Mesangial cell (primary cell): ENCODE measurements around the gene PCDHB5. TPM values are rescaled to one million over a fixed set of nuclear protein-coding genes. Genes with fewer than 3 reads are reported as not detected.

Source experiments
- total RNA-seq: library from RNA; depleted of rRNA; stranded (reverse); fragments of >200 nt; gene quantifications from 2 replicates; pipeline ENCODE4 v1.2.3, GENCODE V29; 2015

Gene PCDHB5
- total RNA-seq = 0.33 and 1.5 TPM in 2 replicates

DNA sequence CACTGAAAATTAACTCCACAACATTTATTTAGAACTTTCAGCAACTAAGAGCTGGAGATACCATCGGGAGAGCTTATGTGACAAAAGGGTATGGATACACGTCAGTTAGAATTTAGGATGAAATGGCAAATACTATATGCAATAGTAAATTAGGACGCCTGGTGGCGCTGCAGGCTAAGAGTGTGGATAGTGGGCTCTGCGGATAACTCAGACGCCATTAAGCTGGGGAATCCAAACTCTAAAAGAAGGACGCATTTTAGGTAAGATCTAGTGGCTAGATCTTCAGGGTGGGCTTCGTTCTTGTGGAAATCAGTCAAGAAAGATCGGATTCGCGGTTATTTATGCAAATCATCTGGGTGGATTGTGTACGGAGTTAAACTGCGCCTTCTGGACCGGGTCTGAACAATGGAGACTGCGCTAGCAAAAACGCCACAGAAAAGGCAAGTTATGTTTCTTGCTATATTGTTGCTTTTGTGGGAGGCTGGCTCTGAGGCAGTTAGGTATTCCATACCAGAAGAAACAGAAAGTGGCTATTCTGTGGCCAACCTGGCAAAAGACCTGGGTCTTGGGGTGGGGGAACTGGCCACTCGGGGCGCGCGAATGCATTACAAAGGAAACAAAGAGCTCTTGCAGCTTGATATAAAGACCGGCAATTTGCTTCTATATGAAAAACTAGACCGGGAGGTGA lies at the start of gene PCDHB5:
PCDHB5 (plus strand) TSS at position 177 of the 688 bp plus-strand sequence; CDS start at position 406, 229 bp downstream.

DNA sequence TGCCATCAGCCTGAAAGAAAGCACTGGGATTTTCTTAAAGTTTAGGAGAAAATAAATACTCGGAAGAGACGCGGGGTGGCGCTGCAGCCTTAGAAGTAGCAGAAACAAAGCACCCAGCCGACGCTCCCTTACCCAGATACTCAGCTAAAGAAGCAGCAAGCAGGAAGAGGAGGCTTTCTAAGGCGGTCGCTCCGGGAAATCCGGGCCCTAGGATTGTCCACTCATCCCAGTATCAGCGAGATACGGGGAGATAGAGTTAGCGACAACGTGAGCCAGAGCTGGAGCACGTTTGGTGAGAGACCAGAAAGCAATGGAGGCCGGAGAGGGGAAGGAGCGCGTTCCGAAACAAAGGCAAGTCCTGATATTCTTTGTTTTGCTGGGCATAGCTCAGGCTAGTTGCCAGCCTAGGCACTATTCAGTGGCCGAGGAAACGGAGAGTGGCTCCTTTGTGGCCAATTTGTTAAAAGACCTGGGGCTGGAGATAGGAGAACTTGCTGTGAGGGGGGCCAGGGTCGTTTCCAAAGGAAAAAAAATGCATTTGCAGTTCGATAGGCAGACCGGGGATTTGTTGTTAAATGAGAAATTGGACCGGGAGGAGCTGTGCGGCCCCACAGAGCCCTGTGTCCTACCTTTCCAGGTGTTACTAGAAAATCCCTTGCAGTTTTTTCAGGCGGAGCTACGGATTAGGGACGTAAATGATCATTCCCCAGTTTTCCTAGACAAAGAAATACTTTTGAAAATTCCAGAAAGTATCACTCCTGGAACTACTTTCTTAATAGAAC lies 40.3 kb upstream of the PCDHB5 start, which contains the start of gene PCDHB2:
PCDHB2 (plus strand) TSS at position 135 of the 782 bp plus-strand sequence; CDS start at position 311, 176 bp downstream.

DNA sequence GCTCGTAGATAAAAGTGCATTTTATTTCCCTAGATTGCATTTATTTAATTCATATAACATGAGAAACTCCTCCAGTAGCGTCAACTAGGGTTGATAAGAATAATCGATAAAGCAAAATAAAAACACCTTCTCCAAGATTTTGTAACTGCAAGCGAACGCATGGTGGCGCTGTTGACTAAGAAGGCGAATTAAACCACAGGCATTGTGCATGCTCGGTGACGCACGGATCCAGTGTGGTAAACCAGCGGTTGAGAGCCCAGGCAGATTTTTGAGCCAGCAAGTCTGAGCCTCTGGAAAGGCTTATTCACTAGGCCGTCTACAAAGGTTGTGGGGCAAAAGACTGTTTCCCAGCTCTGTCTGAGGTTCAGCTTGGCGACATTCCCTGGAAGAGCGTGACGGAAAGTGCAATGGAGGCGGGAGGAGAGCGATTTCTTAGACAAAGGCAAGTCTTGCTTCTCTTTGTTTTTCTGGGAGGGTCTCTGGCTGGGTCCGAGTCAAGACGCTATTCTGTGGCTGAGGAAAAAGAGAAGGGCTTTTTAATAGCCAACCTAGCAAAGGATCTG lies 34.7 kb upstream of the PCDHB5 start, which contains the start of gene PCDHB3:
PCDHB3 (plus strand) TSS at position 231 of the 563 bp plus-strand sequence; CDS start at position 408, 177 bp downstream.

DNA sequence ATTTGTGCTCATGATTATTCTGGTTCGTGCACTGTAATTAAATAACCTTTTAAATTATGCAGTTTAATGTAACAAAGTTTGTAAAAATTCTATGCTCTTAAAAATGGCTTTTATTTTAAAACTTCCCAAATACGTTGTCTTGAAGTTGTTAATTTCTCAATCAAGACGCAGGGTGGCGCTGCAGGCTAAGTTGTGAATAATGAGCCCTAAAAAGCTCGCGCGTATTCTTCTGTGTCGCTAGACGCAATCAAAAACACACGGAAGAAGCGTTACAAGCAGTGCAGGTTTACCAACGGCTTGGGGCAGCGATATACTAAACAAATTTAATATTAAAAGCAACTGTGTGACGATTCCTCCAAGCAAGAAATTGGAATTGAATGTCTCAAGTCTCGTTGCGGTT lies 13.4 kb upstream of the PCDHB5 start, which contains the start of gene PCDHB4:
PCDHB4 (plus strand) TSS at position 256 of the 400 bp plus-strand sequence. CDS start 181 bp downstream, outside the sequence.

DNA sequence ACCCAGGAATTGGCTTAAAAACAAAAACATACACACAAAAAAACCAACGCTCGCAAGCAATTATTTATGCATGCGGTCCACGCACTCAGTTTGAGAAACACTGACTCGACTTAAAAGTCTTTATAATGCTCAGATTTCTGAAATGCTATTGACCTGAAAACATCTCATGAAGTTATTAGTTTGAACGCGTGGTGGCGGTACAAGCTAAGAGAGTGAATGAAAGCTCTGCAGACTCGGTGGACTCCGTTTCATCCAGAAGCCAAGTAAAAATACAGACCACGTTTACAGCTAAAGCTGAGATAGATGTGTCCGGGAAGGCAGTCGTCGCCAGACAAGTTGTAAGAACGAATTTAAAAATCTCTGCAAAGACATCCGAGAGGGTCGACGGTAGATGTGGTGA lies 14.8 kb downstream of the PCDHB5 start, which contains the start of gene PCDHB6:
PCDHB6 (plus strand) TSS at position 246 of the 400 bp plus-strand sequence. CDS start 201 bp downstream, outside the sequence.

DNA sequence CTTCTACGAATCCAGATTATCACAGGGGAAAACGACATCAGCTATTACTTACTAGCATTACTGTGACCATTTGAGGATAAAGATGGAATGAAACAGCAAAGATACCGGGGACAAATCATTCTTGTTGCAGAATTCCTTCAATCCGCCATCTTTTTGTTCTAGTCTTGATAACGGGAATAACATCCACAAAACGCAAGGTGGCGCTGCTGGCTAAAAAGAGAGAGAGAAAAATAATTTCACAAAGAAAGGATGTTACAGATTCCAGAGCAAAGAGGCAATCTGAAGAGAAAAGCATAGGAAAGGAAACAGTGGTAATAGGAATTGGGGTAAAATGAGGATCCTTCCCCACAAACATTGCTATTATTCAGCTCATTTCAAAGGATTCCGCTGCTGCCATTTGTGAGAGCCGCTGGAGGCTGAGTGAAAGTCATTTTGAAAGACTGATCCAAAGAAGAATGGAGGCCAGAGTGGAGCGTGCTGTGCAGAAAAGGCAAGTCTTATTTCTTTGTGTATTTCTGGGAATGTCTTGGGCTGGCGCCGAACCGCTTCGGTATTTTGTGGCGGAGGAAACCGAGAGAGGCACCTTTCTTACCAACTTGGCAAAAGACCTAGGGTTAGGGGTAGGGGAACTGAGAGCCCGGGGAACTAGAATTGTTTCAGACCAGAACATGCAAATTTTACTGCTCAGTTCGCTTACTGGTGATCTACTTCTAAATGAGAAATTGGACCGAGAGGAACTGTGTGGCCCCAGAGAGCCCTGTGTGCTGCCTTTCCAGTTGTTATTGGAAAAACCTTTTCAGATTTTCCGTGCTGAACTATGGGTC lies 37.6 kb downstream of the PCDHB5 start, which contains the start of gene PCDHB7:
PCDHB7 (plus strand) TSS at position 264 of the 824 bp plus-strand sequence; CDS start at position 456, 192 bp downstream.

DNA sequence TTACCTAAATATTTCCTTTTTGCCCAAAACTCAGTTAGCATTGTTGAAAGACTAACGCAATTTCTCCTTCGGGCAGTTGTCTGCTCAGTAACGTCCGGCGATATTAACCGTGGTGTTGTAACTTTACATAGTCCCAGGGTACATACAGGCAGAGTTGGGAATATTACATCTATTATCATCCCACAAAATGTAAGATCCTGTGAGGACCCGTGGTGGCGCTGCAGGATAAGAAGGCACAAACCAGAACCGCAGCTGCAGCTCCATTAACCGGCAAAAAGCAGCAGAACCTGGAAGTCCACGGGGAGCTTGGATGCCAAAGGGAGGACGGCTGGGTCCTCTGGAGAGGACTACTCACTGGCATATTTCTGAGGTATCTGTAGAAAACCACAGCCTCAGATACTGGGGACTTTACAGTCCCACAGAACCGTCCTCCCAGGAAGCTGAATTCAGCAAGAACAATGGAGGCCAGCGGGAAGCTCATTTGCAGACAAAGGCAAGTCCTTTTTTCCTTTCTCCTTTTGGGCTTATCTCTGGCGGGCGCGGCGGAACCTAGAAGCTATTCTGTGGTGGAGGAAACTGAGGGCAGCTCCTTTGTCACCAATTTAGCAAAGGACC lies 42.7 kb downstream of the PCDHB5 start, which contains the start of gene PCDHB8:
PCDHB8 (plus strand) TSS at position 214 of the 615 bp plus-strand sequence; CDS start at position 459, 245 bp downstream.

DNA sequence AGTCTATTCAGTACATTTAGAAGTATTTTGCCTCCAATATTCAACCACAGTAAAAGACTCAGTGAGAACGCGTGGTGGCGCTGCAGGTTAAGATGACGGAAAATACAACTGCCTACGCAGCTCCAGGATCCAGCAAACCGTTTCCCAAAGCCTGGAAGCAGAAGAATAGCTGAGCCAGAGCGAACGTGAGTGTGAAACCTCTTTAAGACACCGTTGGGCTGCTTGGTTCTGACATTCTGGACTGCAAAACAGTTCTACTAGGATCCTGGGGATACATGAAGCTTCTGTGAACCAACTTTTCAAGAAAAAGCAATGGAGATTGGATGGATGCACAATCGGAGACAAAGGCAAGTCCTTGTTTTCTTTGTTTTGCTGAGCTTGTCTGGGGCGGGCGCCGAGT lies 47.2 kb downstream of the PCDHB5 start, which contains the start of gene PCDHB16:
PCDHB16 (plus strand) TSS at position 140 of the 400 bp plus-strand sequence; CDS start at position 313, 173 bp downstream.

DNA sequence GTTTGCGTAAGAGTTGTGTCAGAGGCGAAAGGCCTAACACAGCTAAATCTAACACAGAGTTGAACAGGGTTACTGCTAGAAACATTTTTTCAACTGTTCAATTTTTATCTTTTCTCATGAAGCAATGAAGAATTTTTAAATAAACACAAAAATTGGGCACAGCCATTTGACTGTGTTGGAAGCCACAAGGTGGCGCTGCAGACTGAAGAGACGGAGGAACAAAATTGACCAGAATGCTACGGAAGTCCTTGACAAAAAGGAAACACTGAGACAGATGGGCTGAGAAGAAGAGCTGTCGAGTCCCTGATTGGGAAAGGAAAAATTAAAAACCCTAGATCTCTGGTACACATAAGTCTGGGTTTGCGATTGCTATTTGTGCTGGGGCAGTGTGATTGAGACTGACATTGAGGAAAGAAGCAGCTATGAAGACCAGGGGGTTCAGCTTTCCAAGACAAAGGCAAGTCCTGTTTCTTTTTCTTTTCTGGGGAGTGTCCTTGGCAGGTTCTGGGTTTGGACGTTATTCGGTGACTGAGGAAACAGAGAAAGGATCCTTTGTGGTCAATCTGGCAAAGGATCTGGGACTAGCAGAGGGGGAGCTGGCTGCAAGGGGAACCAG lies 52.0 kb downstream of the PCDHB5 start, which contains the start of gene PCDHB9:
PCDHB9 (plus strand) TSS at position 265 of the 616 bp plus-strand sequence; CDS start at position 423, 158 bp downstream.

Other genes starting within 250 kb of the PCDHB5 start
- gene PCDHAC1, start 208.9 kb upstream of the PCDHB5 start, total RNA-seq = under 0.01 TPM in 1 of 2 replicates, not detected in the other
- 0.25 and 0.65 TPM in 2 replicates for gene PCDHAC2, start 168.7 kb upstream of the PCDHB5 start, total RNA-seq
- not detected in 2 replicates for gene PCDHB1, start 83.8 kb upstream of the PCDHB5 start, total RNA-seq
- 0.49 and 0.76 TPM in 2 replicates for gene PCDHB2, start 40.6 kb upstream of the PCDHB5 start, total RNA-seq
- 0.16 and 0.38 TPM in 2 replicates for gene PCDHB3, start 34.7 kb upstream of the PCDHB5 start, total RNA-seq
- gene PCDHB4, start 13.4 kb upstream of the PCDHB5 start, total RNA-seq = 0.13 and 0.49 TPM in 2 replicates
- under 0.01 TPM in 1 of 2 replicates, not detected in the other for gene PCDHB6, start 14.9 kb downstream of the PCDHB5 start, total RNA-seq
- 0.16 and 0.63 TPM in 2 replicates for gene PCDHB7, start 37.4 kb downstream of the PCDHB5 start, total RNA-seq
- gene PCDHB8, start 42.6 kb downstream of the PCDHB5 start, total RNA-seq = 0.25 TPM in 1 of 2 replicates, not detected in the other
- gene PCDHB16, start 47.2 kb downstream of the PCDHB5 start, total RNA-seq = 0.16 and 0.63 TPM in 2 replicates
- 0.25 TPM in 1 of 2 replicates, not detected in the other for gene PCDHB9, start 52.0 kb downstream of the PCDHB5 start, total RNA-seq
- 0.16 and 0.89 TPM in 2 replicates for gene PCDHB10, start 57.1 kb downstream of the PCDHB5 start, total RNA-seq
- 0.16 and 0.63 TPM in 2 replicates for gene PCDHB11, start 64.4 kb downstream of the PCDHB5 start, total RNA-seq
- gene PCDHB12, start 73.5 kb downstream of the PCDHB5 start, total RNA-seq = under 0.01 and 0.25 TPM in 2 replicates
- 0.16 and 1.1 TPM in 2 replicates for gene PCDHB13, start 78.7 kb downstream of the PCDHB5 start, total RNA-seq
- 0.16 and 0.63 TPM in 2 replicates for gene PCDHB14, start 88.1 kb downstream of the PCDHB5 start, total RNA-seq
- 0.16 and 1.0 TPM in 2 replicates for gene PCDHB15, start 110.2 kb downstream of the PCDHB5 start, total RNA-seq
- 0.63 TPM in 1 of 2 replicates, not detected in the other for gene SLC25A2, start 168.8 kb downstream of the PCDHB5 start, total RNA-seq
- gene TAF7, start 185.6 kb downstream of the PCDHB5 start, total RNA-seq = 24.3 and 29.2 TPM in 2 replicates
- 0.33 and 0.51 TPM in 2 replicates for gene PCDHGA1, start 195.3 kb downstream of the PCDHB5 start, total RNA-seq
- gene PCDHGA2, start 203.6 kb downstream of the PCDHB5 start, total RNA-seq = 1.1 and 4.1 TPM in 2 replicates
- gene PCDHGA3, start 208.6 kb downstream of the PCDHB5 start, total RNA-seq = 0.65 and 2.5 TPM in 2 replicates
- gene PCDHGB1, start 214.9 kb downstream of the PCDHB5 start, total RNA-seq = 0.49 and 2.9 TPM in 2 replicates
- 0.33 and 2.2 TPM in 2 replicates for gene PCDHGA4, start 219.8 kb downstream of the PCDHB5 start, total RNA-seq
- 0.65 and 2.5 TPM in 2 replicates for gene PCDHGB2, start 224.8 kb downstream of the PCDHB5 start, total RNA-seq
- 0.33 and 1.5 TPM in 2 replicates for gene PCDHGA5, start 229.0 kb downstream of the PCDHB5 start, total RNA-seq
- 0.98 and 3.8 TPM in 2 replicates for gene PCDHGB3, start 235.0 kb downstream of the PCDHB5 start, total RNA-seq
- gene PCDHGA6, start 238.7 kb downstream of the PCDHB5 start, total RNA-seq = 1.6 and 5.6 TPM in 2 replicates
- gene PCDHGA7, start 247.5 kb downstream of the PCDHB5 start, total RNA-seq = 0.49 and 4.1 TPM in 2 replicates